Neural cell (in vitro differentiated cells): ENCODE measurements around the gene DCBLD2. TPM values are rescaled to one million over a fixed set of nuclear protein-coding genes. Genes with fewer than 3 reads are reported as not detected.

Experiments used
- H2AFZ ChIP-seq: fragments of 200-600, 300-800 bp; sonication (generic), shearing (Covaris generic); 2 replicates; pipeline ENCODE4 v1.6.0; 2014; ENCODE audit warnings: low read depth, mild to moderate bottlenecking, antibody characterized with exemption, low read length, moderate library complexity
- H3F3A ChIP-seq: fragments of 200-600 bp; shearing (Covaris generic); 2 replicates; pipeline ENCODE4 v1.6.1; 2016; ENCODE audit warnings: mild to moderate bottlenecking, moderate library complexity, mixed read lengths, antibody characterized with exemption, low read length; ENCODE audit not compliant: insufficient read depth, poor library complexity, severe bottlenecking
- H3K27ac ChIP-seq: fragments of 200-600, 300-800 bp; sonication (generic), shearing (Covaris generic); 2 replicates; pipeline ENCODE4 v1.5.1; 2014; ENCODE audit warnings: mild to moderate bottlenecking, low read length, moderate library complexity
- H3K27me3 ChIP-seq: fragments of 300-800, 200-600 bp; sonication (generic), shearing (Covaris generic); 2 replicates; pipeline ENCODE4 v1.6.0; 2014; ENCODE audit warnings: mild to moderate bottlenecking, low read depth, low read length, moderate library complexity; ENCODE audit not compliant: insufficient read depth
- H3K36me3 ChIP-seq: fragments of 300-800, 200-600 bp; sonication (generic), shearing (Covaris generic); 2 replicates; pipeline ENCODE4 v1.5.1; 2014; ENCODE audit warnings: mild to moderate bottlenecking, antibody characterized with exemption, low read length, moderate library complexity; ENCODE audit not compliant: insufficient read depth
- H3K4me2 ChIP-seq: fragments of 300-800, 200-600 bp; sonication (generic), shearing (Covaris generic); 2 replicates; pipeline ENCODE4 v1.6.0; 2014; ENCODE audit warnings: mild to moderate bottlenecking, low read length
- H3K4me3 ChIP-seq: fragments of 300-800, 200-600 bp; sonication (generic), shearing (Covaris generic); 2 replicates; pipeline ENCODE4 v1.5.1; 2014; ENCODE audit warnings: mild to moderate bottlenecking, low read length, moderate library complexity
- H3K79me2 ChIP-seq: fragments of 200-600 bp; shearing (Covaris generic); replicated peaks from 2 replicates; pipeline ENCODE4 v1.6.0; 2014; ENCODE audit warnings: mild to moderate bottlenecking, low read length, moderate library complexity; ENCODE audit not compliant: insufficient read depth
- H3K9ac ChIP-seq: fragments of 300-800, 200-600 bp; sonication (generic), shearing (Covaris generic); 2 replicates; pipeline ENCODE4 v1.6.1; 2016; ENCODE audit warnings: mild to moderate bottlenecking, low read length, mixed read lengths
- H3K9me2 ChIP-seq: fragments of 200-600 bp; shearing (Covaris generic); 2 replicates; pipeline ENCODE4 v1.6.1; 2016; ENCODE audit warnings: mild to moderate bottlenecking, low read length, mixed read lengths; ENCODE audit not compliant: insufficient read depth
- H3K9me3 ChIP-seq: fragments of 200-600, 300-800 bp; sonication (generic), shearing (Covaris generic); 2 replicates; pipeline ENCODE4 v1.6.1; 2016; ENCODE audit warnings: mild to moderate bottlenecking, mixed run types, low read length, moderate library complexity, mixed read lengths
- H4K20me1 ChIP-seq: fragments of 200-600 bp; shearing (Covaris generic); 2 replicates; pipeline ENCODE4 v1.6.1; 2016; ENCODE audit warnings: mild to moderate bottlenecking, mixed run types; ENCODE audit not compliant: insufficient read depth
- EP300 ChIP-seq: fragments of 450-650 bp; conservative IDR thresholded peaks from 2 replicates; pipeline ENCODE4 v1.6.1; 2014; ENCODE audit warnings: antibody characterized with exemption, mild to moderate bottlenecking, moderate library complexity; ENCODE audit not compliant: poor library complexity, severe bottlenecking
- EZH2 ChIP-seq: fragments of 200-600, 300-800 bp; shearing (Covaris generic), sonication (generic); IDR thresholded peaks from 2 replicates; pipeline ENCODE4 v1.6.1; 2014; ENCODE audit warnings: antibody characterized with exemption, low read length, borderline replicate concordance, mild to moderate bottlenecking; ENCODE audit not compliant: insufficient read depth, poor library complexity, severe bottlenecking
- MXI1 ChIP-seq: fragments of 450-650 bp; conservative IDR thresholded peaks from 2 replicates; pipeline ENCODE4 v1.6.1; 2014; ENCODE audit warnings: antibody characterized with exemption, mild to moderate bottlenecking; ENCODE audit not compliant: poor library complexity, severe bottlenecking
- POLR2AphosphoS5 ChIP-seq: IDR thresholded peaks from 2 replicates; pipeline ENCODE4 v1.6.1; 2012
- RAD21 ChIP-seq: fragments of 450-650 bp; conservative IDR thresholded peaks from 2 replicates; pipeline ENCODE4 v1.6.1; 2014; ENCODE audit warnings: antibody characterized with exemption, mild to moderate bottlenecking, moderate library complexity
- SMC3 ChIP-seq: fragments of 450-650 bp; conservative IDR thresholded peaks from 2 replicates; pipeline ENCODE4 v1.6.1; 2014; ENCODE audit warnings: antibody characterized with exemption, mild to moderate bottlenecking, moderate library complexity; ENCODE audit not compliant: poor library complexity
- TAF1 ChIP-seq: IDR thresholded peaks from 2 replicates; pipeline ENCODE4 v1.6.1; 2012; ENCODE audit warnings: low read depth
- polyA plus RNA-seq: library from polyadenylated mRNA; depleted of rRNA; stranded (reverse); fragments of >200 nt; gene quantifications from 2 replicates; pipeline ENCODE4 v1.2.3, GENCODE V29; 2014
- TF ChIP-seq, protein P1 (sequence below): fragments of 450-650 bp; IDR thresholded peaks from 2 replicates; pipeline ENCODE4 v1.5.1; 2014; ENCODE audit warnings: antibody characterized with exemption, mild to moderate bottlenecking, moderate library complexity; ENCODE audit not compliant: poor library complexity, severe bottlenecking
- TF ChIP-seq, protein P2 (sequence below): IDR thresholded peaks from 2 replicates; pipeline ENCODE4 v1.6.1; 2012; ENCODE audit warnings: borderline replicate concordance

DCBLD2 gene
- polyA plus RNA-seq, 1 donor from 2014 or later, result 69.0 TPM

DNA sequence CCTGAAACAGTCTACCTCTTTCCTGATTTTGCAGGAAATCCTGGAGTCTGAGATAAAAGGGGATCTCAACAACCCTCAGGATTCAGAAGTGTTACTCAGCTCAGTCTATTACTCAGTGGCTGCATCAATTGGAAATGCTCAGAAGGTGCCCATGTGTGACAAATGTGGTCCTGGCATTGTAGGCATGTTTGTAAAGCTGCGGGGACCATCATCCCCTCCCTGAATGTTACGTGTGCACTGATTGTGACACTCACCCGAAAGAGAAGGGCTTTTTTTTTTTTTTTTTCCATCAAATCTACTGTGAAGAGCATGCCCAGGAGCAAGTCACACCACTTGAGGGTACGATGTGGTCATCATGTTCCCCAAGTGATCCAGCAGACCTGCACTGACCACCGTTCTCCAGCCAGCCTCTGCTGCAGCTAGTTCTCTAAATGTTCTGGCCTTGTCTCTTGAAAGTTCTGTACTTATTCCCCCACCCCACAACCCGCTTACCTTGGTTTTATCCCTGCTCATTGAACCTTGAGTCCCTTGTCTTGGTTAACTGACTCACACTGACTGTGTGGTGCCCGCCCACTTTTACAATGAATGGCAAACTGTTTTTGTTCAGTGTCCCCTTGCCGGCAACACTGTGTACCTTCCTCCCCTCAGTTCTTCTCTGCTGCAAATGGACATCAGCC, 118.5 kb downstream of the DCBLD2 start:
- Histone ChIP-seq H3K4me3 (no peak overlapping the region), H3K9me2 (no peaks in the 10 kb centered on the region), H3K9ac (no peak overlapping the region), H3F3A (no peaks in the 10 kb centered on the region), H3K27ac (no peak overlapping the region), H3K9me3 (no peaks in the 10 kb centered on the region), H4K20me1 (no peaks in the 10 kb centered on the region), H3K27me3 (no peaks in the 10 kb centered on the region), H3K4me2 (no peak overlapping the region), H3K79me2 (no peaks in the 10 kb centered on the region), H2AFZ (no peak overlapping the region), H3K36me3 (no peaks in the 10 kb centered on the region)
- TF ChIP-seq POLR2AphosphoS5 (no peak), TAF1 (no peak), MXI1 (no peak), SMC3 (no peak), RAD21 (no peak), EZH2 (no peak), EP300 (no peak)
- TF ChIP-seq, protein P1, sequence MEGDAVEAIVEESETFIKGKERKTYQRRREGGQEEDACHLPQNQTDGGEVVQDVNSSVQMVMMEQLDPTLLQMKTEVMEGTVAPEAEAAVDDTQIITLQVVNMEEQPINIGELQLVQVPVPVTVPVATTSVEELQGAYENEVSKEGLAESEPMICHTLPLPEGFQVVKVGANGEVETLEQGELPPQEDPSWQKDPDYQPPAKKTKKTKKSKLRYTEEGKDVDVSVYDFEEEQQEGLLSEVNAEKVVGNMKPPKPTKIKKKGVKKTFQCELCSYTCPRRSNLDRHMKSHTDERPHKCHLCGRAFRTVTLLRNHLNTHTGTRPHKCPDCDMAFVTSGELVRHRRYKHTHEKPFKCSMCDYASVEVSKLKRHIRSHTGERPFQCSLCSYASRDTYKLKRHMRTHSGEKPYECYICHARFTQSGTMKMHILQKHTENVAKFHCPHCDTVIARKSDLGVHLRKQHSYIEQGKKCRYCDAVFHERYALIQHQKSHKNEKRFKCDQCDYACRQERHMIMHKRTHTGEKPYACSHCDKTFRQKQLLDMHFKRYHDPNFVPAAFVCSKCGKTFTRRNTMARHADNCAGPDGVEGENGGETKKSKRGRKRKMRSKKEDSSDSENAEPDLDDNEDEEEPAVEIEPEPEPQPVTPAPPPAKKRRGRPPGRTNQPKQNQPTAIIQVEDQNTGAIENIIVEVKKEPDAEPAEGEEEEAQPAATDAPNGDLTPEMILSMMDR, result no peak
- TF ChIP-seq, protein P2, sequence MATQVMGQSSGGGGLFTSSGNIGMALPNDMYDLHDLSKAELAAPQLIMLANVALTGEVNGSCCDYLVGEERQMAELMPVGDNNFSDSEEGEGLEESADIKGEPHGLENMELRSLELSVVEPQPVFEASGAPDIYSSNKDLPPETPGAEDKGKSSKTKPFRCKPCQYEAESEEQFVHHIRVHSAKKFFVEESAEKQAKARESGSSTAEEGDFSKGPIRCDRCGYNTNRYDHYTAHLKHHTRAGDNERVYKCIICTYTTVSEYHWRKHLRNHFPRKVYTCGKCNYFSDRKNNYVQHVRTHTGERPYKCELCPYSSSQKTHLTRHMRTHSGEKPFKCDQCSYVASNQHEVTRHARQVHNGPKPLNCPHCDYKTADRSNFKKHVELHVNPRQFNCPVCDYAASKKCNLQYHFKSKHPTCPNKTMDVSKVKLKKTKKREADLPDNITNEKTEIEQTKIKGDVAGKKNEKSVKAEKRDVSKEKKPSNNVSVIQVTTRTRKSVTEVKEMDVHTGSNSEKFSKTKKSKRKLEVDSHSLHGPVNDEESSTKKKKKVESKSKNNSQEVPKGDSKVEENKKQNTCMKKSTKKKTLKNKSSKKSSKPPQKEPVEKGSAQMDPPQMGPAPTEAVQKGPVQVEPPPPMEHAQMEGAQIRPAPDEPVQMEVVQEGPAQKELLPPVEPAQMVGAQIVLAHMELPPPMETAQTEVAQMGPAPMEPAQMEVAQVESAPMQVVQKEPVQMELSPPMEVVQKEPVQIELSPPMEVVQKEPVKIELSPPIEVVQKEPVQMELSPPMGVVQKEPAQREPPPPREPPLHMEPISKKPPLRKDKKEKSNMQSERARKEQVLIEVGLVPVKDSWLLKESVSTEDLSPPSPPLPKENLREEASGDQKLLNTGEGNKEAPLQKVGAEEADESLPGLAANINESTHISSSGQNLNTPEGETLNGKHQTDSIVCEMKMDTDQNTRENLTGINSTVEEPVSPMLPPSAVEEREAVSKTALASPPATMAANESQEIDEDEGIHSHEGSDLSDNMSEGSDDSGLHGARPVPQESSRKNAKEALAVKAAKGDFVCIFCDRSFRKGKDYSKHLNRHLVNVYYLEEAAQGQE, result no peak

DNA sequence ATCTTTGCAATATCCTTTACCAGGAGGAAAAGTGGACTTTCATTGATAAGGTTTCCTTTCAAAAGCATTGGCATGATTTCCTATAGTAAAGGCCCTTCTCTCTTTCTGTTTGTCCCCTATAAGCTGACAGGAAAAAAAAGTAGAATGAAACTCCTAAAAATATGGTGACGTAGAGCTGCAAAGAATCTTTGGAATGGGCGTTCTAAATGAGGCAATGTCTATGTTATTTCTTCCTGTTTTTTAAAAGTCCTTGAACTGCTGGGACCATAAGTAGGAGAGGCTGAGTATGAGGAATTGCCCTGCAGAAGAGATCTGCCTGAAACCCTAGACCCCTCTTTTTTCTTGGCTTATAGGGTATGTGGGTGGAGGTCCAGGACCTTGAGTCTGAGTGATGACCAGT, 121.2 kb downstream of the DCBLD2 start:
- no peak for TF ChIP-seq RAD21
- no peak overlapping the region for H3K9ac ChIP-seq
- no peak overlapping the region for H3K27ac ChIP-seq
- no peaks in the 10 kb centered on the region for H3K9me2 ChIP-seq
- no peaks in the 10 kb centered on the region for H3F3A ChIP-seq
- no peaks in the 10 kb centered on the region for H3K36me3 ChIP-seq
- H3K9me3 ChIP-seq, result no peaks in the 10 kb centered on the region
- no peaks in the 10 kb centered on the region for H4K20me1 ChIP-seq
- H3K79me2 ChIP-seq, result no peaks in the 10 kb centered on the region
- no peak overlapping the region for H3K4me3 ChIP-seq
- H3K4me2 ChIP-seq, result no peak overlapping the region
- H3K27me3 ChIP-seq, result no peaks in the 10 kb centered on the region
- no peak overlapping the region for H2AFZ ChIP-seq
